ENCODE results near the gene TRAPPC1.

- no peak for TF ChIP-seq EZH2 (IDR thresholded peaks at IDR 0.05; ENCODE audit: low read depth, unreplicated experiment)
- TF ChIP-seq CTCF (conservative IDR thresholded peaks at IDR 0.05; ENCODE audit: low read depth in 2 of 2) = no peak
- no peak for TF ChIP-seq POLR2AphosphoS5 (IDR thresholded peaks at IDR 0.05; ENCODE audit: low read depth)
- no peak for TF ChIP-seq REST (IDR thresholded peaks at IDR 0.05; ENCODE audit: unreplicated experiment)
- no peak for TF ChIP-seq JUNB (IDR thresholded peaks at IDR 0.05; ENCODE audit: unreplicated experiment)
- TF ChIP-seq NANOG (IDR thresholded peaks at IDR 0.05; ENCODE audit: borderline replicate concordance) = no peak
- no peak for TF ChIP-seq CREB1 (CRISPR knock-in tag; IDR thresholded peaks at IDR 0.05; ENCODE audit: low read depth)
- no peak for TF ChIP-seq EZH2phosphoT487 (IDR thresholded peaks at IDR 0.05; ENCODE audit: unreplicated experiment)
Measured at GRCh38 chr17:7977805-7978204, 46.1 kb upstream of the TRAPPC1 start.

Data from GM23338 (cell line).